K562 (cell line): ENCODE results near the gene TUBG2. TPM values are rescaled to one million over a fixed set of nuclear protein-coding genes. Genes with fewer than 3 reads are reported as not detected.

ENCODE experiments used
- SMAD2 ChIP-seq: fragments of 150-350 bp; IDR thresholded peaks from 2 replicates; pipeline ENCODE4 v1.6.1; 2014; ENCODE audit warnings: low read depth, mild to moderate bottlenecking, low read length
- polyA plus RNA-seq, 8 experiments: library from polyadenylated mRNA; depleted of rRNA in 4 of 8; stranded (reverse) in 5 of 8; unstranded in 3 of 8; fragments of >200 nt; fragmentation: Nextera tagmentation in 2 of 8; fragmentation: Illumina TruSeq in 1 of 8; extraction: Ambion mirVana in 2 of 8; extraction: Trizol in 1 of 8; gene quantifications; 2 replicates each; pipeline versions ENCODE4 v1.2.1 to v1.2.3, GENCODE V29; 2011 to 2014; ENCODE audit warnings: inconsistent platforms in 1 of 8, missing spikeins in 1 of 8
- total RNA-seq, 7 experiments: library from RNA; depleted of rRNA in 6 of 7; stranded (reverse); fragments of >200 nt in 6 of 7; fragmentation: Illumina TruSeq in 2 of 7; extraction: Trizol in 2 of 7; gene quantifications; 2 replicates each; pipeline versions ENCODE4 v1.2.1 to v1.2.3, GENCODE V29; 2011 to 2021; ENCODE audit warnings: low replicate concordance in 1 of 7
- TF ChIP-seq, protein P1 (sequence below): fragments of 450-650 bp; IDR thresholded peaks from 2 replicates; pipeline ENCODE4 v1.6.1; 2017; ENCODE audit warnings: antibody characterized with exemption, mild to moderate bottlenecking
- TF ChIP-seq, protein P2 (sequence below): fragments of 450-650 bp; IDR thresholded peaks from 2 replicates; pipeline ENCODE4 v1.6.1; 2016; ENCODE audit warnings: mild to moderate bottlenecking, moderate library complexity
- TF ChIP-seq, protein P3 (sequence below): sonication (generic); formaldehyde crosslinking; IDR thresholded peaks from 2 replicates; pipeline ENCODE4 v1.5.0; 2020; ENCODE audit warnings: missing genetic modification reagents

The TUBG2 gene
- total and polyA plus RNA-seq, 9 of the 15 experiments (the other 6 are each of a cell fraction or from before 2014, with no cell fraction given), result 0.09 to 0.80 (median 0.24) TPM; not detected in 2

DNA sequence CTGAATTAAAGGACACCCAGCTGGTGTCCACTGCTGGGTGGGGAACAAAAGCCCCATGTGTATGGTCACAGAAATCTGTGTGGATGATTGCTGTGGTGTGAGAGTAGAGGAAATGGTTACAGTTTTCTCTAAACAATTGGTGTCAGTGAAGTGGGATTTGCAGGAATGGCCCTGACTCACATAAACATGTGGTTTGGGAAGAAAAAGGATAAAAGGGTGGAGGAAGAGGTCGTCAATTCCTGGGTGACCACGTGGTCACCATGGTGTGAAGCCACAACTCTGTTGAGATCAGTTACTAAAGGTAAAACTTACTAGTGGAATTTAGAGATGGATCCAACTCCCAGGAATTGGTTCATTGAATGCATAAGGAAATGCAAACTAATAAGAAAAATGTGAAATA, 3.6 kb upstream of the TUBG2 start (continued):
- TF ChIP-seq, protein P1, sequence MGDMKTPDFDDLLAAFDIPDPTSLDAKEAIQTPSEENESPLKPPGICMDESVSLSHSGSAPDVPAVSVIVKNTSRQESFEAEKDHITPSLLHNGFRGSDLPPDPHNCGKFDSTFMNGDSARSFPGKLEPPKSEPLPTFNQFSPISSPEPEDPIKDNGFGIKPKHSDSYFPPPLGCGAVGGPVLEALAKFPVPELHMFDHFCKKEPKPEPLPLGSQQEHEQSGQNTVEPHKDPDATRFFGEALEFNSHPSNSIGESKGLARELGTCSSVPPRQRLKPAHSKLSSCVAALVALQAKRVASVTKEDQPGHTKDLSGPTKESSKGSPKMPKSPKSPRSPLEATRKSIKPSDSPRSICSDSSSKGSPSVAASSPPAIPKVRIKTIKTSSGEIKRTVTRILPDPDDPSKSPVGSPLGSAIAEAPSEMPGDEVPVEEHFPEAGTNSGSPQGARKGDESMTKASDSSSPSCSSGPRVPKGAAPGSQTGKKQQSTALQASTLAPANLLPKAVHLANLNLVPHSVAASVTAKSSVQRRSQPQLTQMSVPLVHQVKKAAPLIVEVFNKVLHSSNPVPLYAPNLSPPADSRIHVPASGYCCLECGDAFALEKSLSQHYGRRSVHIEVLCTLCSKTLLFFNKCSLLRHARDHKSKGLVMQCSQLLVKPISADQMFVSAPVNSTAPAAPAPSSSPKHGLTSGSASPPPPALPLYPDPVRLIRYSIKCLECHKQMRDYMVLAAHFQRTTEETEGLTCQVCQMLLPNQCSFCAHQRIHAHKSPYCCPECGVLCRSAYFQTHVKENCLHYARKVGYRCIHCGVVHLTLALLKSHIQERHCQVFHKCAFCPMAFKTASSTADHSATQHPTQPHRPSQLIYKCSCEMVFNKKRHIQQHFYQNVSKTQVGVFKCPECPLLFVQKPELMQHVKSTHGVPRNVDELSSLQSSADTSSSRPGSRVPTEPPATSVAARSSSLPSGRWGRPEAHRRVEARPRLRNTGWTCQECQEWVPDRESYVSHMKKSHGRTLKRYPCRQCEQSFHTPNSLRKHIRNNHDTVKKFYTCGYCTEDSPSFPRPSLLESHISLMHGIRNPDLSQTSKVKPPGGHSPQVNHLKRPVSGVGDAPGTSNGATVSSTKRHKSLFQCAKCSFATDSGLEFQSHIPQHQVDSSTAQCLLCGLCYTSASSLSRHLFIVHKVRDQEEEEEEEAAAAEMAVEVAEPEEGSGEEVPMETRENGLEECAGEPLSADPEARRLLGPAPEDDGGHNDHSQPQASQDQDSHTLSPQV, result peak; percentile 61
- no peak for TF ChIP-seq SMAD2
- TF ChIP-seq, protein P2, sequence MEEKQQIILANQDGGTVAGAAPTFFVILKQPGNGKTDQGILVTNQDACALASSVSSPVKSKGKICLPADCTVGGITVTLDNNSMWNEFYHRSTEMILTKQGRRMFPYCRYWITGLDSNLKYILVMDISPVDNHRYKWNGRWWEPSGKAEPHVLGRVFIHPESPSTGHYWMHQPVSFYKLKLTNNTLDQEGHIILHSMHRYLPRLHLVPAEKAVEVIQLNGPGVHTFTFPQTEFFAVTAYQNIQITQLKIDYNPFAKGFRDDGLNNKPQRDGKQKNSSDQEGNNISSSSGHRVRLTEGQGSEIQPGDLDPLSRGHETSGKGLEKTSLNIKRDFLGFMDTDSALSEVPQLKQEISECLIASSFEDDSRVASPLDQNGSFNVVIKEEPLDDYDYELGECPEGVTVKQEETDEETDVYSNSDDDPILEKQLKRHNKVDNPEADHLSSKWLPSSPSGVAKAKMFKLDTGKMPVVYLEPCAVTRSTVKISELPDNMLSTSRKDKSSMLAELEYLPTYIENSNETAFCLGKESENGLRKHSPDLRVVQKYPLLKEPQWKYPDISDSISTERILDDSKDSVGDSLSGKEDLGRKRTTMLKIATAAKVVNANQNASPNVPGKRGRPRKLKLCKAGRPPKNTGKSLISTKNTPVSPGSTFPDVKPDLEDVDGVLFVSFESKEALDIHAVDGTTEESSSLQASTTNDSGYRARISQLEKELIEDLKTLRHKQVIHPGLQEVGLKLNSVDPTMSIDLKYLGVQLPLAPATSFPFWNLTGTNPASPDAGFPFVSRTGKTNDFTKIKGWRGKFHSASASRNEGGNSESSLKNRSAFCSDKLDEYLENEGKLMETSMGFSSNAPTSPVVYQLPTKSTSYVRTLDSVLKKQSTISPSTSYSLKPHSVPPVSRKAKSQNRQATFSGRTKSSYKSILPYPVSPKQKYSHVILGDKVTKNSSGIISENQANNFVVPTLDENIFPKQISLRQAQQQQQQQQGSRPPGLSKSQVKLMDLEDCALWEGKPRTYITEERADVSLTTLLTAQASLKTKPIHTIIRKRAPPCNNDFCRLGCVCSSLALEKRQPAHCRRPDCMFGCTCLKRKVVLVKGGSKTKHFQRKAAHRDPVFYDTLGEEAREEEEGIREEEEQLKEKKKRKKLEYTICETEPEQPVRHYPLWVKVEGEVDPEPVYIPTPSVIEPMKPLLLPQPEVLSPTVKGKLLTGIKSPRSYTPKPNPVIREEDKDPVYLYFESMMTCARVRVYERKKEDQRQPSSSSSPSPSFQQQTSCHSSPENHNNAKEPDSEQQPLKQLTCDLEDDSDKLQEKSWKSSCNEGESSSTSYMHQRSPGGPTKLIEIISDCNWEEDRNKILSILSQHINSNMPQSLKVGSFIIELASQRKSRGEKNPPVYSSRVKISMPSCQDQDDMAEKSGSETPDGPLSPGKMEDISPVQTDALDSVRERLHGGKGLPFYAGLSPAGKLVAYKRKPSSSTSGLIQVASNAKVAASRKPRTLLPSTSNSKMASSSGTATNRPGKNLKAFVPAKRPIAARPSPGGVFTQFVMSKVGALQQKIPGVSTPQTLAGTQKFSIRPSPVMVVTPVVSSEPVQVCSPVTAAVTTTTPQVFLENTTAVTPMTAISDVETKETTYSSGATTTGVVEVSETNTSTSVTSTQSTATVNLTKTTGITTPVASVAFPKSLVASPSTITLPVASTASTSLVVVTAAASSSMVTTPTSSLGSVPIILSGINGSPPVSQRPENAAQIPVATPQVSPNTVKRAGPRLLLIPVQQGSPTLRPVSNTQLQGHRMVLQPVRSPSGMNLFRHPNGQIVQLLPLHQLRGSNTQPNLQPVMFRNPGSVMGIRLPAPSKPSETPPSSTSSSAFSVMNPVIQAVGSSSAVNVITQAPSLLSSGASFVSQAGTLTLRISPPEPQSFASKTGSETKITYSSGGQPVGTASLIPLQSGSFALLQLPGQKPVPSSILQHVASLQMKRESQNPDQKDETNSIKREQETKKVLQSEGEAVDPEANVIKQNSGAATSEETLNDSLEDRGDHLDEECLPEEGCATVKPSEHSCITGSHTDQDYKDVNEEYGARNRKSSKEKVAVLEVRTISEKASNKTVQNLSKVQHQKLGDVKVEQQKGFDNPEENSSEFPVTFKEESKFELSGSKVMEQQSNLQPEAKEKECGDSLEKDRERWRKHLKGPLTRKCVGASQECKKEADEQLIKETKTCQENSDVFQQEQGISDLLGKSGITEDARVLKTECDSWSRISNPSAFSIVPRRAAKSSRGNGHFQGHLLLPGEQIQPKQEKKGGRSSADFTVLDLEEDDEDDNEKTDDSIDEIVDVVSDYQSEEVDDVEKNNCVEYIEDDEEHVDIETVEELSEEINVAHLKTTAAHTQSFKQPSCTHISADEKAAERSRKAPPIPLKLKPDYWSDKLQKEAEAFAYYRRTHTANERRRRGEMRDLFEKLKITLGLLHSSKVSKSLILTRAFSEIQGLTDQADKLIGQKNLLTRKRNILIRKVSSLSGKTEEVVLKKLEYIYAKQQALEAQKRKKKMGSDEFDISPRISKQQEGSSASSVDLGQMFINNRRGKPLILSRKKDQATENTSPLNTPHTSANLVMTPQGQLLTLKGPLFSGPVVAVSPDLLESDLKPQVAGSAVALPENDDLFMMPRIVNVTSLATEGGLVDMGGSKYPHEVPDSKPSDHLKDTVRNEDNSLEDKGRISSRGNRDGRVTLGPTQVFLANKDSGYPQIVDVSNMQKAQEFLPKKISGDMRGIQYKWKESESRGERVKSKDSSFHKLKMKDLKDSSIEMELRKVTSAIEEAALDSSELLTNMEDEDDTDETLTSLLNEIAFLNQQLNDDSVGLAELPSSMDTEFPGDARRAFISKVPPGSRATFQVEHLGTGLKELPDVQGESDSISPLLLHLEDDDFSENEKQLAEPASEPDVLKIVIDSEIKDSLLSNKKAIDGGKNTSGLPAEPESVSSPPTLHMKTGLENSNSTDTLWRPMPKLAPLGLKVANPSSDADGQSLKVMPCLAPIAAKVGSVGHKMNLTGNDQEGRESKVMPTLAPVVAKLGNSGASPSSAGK, result peak; percentile 80
- TF ChIP-seq, protein P3, sequence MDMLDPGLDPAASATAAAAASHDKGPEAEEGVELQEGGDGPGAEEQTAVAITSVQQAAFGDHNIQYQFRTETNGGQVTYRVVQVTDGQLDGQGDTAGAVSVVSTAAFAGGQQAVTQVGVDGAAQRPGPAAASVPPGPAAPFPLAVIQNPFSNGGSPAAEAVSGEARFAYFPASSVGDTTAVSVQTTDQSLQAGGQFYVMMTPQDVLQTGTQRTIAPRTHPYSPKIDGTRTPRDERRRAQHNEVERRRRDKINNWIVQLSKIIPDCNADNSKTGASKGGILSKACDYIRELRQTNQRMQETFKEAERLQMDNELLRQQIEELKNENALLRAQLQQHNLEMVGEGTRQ, result peak; percentile 24; the same call in 1 of the 2 replicates
